ENCODE results near the gene MEGF6. TPM values are rescaled to one million over a fixed set of nuclear protein-coding genes. Genes with fewer than 3 reads are reported as not detected.

Gene MEGF6
- total RNA-seq, 1 donor from 2014 or later, result 198 TPM

DNA sequence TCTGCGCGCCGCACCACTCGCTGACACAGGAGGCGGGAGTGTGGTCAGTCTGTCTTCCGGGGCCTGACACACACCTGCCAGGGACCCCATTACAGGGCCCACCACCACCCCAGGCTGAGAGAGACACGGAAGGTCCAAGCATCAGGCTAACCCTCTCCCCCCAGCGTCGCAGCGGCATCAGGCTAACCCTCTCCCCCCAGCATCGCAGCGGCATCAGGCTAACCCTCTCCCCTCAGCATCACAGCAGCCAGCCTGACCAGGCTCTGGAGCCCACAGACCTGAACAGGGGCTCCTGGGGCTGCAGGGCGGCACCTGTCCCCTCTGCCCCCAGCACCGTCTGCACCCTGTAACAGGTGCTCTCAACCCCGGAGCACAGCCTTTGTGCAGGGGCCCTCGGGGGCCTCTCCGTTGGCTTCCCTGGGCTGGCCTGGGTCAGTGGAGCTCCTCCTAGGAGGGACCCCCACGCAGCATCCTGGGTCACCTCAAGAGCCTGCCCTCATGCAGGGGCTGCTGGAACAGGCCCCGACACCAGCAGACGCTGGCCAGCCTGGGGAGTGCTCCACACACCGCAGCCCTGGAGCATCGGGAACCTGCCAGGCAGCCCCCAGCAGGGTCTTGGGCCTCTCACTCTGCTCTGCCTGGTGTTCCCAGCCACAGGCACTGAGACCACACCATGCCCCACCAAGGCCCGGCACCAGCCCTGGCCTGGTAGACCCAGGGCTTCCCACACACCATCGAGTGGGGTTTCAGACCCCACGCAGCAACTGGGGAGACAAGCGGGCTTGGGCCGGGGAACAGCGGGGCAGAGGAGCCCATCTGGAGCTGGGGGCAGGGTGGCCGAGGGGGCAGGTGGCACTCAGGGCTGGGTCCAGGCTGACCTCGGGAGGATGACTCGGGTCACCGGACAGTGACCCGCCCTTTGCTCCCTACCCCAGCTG, 67.0 kb downstream of the MEGF6 start:
- H3K9me3 Mint-ChIP-seq (ENCODE audit: unreplicated experiment), result no peaks in the 10 kb centered on the region
- H3K4me3 Mint-ChIP-seq (ENCODE audit: unreplicated experiment), result no peak overlapping the region
- H3K27ac Mint-ChIP-seq (ENCODE audit: unreplicated experiment), result no peak overlapping the region
- peaks cover 4% of the 10 kb centered on the region for H3K36me3 Mint-ChIP-seq (ENCODE audit: low read depth, unreplicated experiment)
- H3K4me1 Mint-ChIP-seq (ENCODE audit: unreplicated experiment), result no peaks in the 10 kb centered on the region
- DNase-seq (ENCODE audit: low spot score), result no peak
- peaks cover 4% of the 10 kb centered on the region for H3K27me3 Mint-ChIP-seq (ENCODE audit: unreplicated experiment)
- TF ChIP-seq, protein P1, sequence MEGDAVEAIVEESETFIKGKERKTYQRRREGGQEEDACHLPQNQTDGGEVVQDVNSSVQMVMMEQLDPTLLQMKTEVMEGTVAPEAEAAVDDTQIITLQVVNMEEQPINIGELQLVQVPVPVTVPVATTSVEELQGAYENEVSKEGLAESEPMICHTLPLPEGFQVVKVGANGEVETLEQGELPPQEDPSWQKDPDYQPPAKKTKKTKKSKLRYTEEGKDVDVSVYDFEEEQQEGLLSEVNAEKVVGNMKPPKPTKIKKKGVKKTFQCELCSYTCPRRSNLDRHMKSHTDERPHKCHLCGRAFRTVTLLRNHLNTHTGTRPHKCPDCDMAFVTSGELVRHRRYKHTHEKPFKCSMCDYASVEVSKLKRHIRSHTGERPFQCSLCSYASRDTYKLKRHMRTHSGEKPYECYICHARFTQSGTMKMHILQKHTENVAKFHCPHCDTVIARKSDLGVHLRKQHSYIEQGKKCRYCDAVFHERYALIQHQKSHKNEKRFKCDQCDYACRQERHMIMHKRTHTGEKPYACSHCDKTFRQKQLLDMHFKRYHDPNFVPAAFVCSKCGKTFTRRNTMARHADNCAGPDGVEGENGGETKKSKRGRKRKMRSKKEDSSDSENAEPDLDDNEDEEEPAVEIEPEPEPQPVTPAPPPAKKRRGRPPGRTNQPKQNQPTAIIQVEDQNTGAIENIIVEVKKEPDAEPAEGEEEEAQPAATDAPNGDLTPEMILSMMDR (IDR thresholded peaks at IDR 0.05; ENCODE audit: unreplicated experiment), result no peak

DNA sequence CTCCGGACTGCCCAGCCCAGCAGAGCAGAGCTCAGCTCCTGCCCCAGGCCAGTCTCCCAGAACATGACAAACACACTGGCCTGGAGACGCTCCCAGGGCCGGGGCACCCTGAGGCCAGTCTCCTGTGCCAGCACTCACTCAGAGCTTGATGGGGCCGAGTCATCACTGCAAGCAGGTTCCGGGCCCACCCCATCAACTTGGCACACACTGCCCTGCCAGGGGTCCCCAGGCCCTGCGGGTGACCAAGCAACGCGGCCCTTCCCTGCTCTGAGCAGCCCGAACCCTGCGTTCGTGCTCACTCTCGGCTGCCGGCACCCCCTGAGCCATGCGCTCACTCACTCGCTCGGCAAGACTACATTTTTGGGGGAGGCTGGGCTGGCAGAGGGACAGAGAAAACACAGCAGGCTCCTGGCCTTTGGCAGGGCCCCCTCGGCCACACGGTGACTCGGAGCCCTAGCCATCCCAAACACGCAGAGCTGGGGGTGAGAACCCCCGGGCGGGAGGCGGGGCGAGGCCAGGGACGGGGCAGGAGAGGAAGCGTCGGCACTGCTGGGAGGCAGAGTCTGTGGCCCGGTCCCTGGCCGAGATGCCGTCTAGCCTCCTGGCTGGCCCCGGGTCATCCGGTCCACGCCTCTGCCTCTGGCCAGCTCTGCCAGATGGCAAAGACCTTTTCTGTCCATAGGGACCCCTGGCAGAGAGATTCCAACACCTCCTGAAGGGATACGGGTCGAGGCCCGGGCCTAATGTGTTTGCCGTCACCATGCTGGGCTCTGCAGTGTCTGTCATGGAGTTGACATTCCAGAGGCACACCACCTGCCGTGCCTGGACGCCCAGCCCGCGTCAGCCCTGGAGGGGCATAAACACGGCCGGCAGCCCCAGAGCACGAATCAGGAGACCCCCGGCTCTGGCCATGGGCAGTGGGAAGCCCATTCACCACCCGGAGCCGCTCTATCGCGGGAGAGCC, 68.0 kb downstream of the MEGF6 start:
- no peaks in the 10 kb centered on the region for H3K9me3 Mint-ChIP-seq (ENCODE audit: unreplicated experiment)
- no peak overlapping the region for H3K4me3 Mint-ChIP-seq (ENCODE audit: unreplicated experiment)
- DNase-seq (ENCODE audit: low spot score), result no peak
- H3K27me3 Mint-ChIP-seq (ENCODE audit: unreplicated experiment), result peaks cover 4% of the 10 kb centered on the region
- H3K4me1 Mint-ChIP-seq (ENCODE audit: unreplicated experiment), result no peaks in the 10 kb centered on the region
- TF ChIP-seq, protein P1 (IDR thresholded peaks at IDR 0.05; ENCODE audit: unreplicated experiment), result no peak
- no peak overlapping the region for H3K27ac Mint-ChIP-seq (ENCODE audit: unreplicated experiment)
- H3K36me3 Mint-ChIP-seq (ENCODE audit: low read depth, unreplicated experiment), result peaks cover 7% of the 10 kb centered on the region

DNA sequence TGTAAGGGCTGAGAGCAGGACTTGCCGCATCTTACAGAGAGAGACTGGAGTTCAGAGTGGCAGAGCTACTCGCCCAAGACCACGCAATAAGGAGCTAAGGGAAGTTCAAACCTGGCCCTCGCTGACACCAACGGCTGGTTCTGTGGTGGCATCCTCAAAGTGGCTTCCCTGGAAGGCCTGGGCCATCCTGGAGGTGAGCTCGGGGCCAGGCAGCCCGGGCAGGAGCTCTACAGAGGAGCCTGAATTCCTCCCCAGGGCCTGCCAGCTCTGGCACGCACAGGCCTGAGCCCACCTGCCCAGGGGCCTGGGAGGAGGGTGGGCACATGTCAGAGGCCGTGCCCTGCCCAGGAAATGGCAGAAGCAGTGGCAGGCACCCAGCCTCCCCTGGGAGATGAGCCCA, 68.6 kb downstream of the MEGF6 start:
- no peak overlapping the region for H3K4me3 Mint-ChIP-seq (ENCODE audit: unreplicated experiment)
- no peak overlapping the region for H3K27ac Mint-ChIP-seq (ENCODE audit: unreplicated experiment)
- peaks cover 4% of the 10 kb centered on the region for H3K27me3 Mint-ChIP-seq (ENCODE audit: unreplicated experiment)
- H3K4me1 Mint-ChIP-seq (ENCODE audit: unreplicated experiment), result no peaks in the 10 kb centered on the region
- no peaks in the 10 kb centered on the region for H3K9me3 Mint-ChIP-seq (ENCODE audit: unreplicated experiment)
- H3K36me3 Mint-ChIP-seq (ENCODE audit: low read depth, unreplicated experiment), result peaks cover 8% of the 10 kb centered on the region
- DNase-seq (ENCODE audit: low spot score), result no peak
- TF ChIP-seq, protein P1 (IDR thresholded peaks at IDR 0.05; ENCODE audit: unreplicated experiment), result no peak

DNA sequence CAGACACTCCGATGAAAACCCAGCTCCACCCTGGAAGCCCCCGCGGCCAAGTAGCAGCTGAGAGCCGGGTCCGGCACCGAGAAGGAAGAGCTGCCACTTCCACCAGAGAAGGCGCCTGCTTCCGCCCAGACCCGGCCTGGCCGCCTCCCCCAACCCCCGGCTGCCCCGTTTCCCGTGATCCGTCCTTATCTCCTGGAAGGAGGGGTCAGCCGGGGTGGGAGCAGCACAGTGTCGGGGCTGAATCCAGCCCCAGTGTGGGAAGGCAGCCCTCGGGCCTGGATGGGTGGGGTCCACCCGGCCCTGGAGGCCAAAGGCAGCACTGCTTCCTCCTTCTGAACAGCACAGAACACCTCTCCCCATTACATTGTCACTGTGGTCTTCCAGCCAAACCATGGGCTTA, 69.4 kb downstream of the MEGF6 start:
- peak; percentile 26 for DNase-seq (ENCODE audit: low spot score)
- H3K9me3 Mint-ChIP-seq (ENCODE audit: unreplicated experiment), result no peaks in the 10 kb centered on the region
- H3K27ac Mint-ChIP-seq (ENCODE audit: unreplicated experiment), result no peak overlapping the region
- H3K4me3 Mint-ChIP-seq (ENCODE audit: unreplicated experiment), result no peak overlapping the region
- peaks cover 8% of the 10 kb centered on the region for H3K36me3 Mint-ChIP-seq (ENCODE audit: low read depth, unreplicated experiment)
- H3K27me3 Mint-ChIP-seq (ENCODE audit: unreplicated experiment), result peaks cover 4% of the 10 kb centered on the region
- TF ChIP-seq, protein P1 (IDR thresholded peaks at IDR 0.05; ENCODE audit: unreplicated experiment), result no peak
- H3K4me1 Mint-ChIP-seq (ENCODE audit: unreplicated experiment), result no peaks in the 10 kb centered on the region

All from endothelial cell (in vitro differentiated cells).